SK-N-MC (cell line): ENCODE measurements around the gene ULK3.
"Not testable (repeated sequence)": the region's sequence is repeated elsewhere in the genome, so short reads cannot be mapped to it uniquely, and the experiment has no call there.

Source experiments
- DNase-seq: peaks from one replicate; pipeline ENCODE4 v3.0.0-alpha.2; 2011; ENCODE audit warnings: low read depth, low spot score
- H3K27ac ChIP-seq: fragments of 200-600 bp; sonication (generic); 2 replicates; pipeline ENCODE4 v1.5.1; 2016; ENCODE audit warnings: mixed run types
- H3K36me3 ChIP-seq: fragments of 200-600 bp; sonication (generic); 2 replicates; pipeline ENCODE4 v1.6.1; 2017; ENCODE audit warnings: antibody characterized with exemption, low read length, mixed read lengths; ENCODE audit not compliant: insufficient read depth
- H3K4me3 ChIP-seq: fragments of 200-600 bp; sonication (generic); 2 replicates; pipeline ENCODE4 v1.5.1; 2016
- H3K9ac ChIP-seq: fragments of 200-600 bp; sonication (generic); 2 replicates; pipeline ENCODE4 v1.8.0; 2017; ENCODE audit warnings: mixed run types, mixed read lengths; ENCODE audit not compliant: insufficient read length
- H3K9me3 ChIP-seq: fragments of 200-600 bp; sonication (generic); 2 replicates; pipeline ENCODE4 v1.6.1; 2017; ENCODE audit warnings: low read depth, mild to moderate bottlenecking, antibody characterized with exemption, low read length, moderate library complexity, mixed read lengths
- EZH2 ChIP-seq: fragments of 200-600 bp; sonication (generic); IDR thresholded peaks from one replicate; pipeline ENCODE4 v1.6.1; 2017; ENCODE audit warnings: antibody characterized with exemption
- FOXP2 ChIP-seq: optimal IDR thresholded peaks from 2 replicates; pipeline ENCODE3; 2011; ENCODE audit warnings: mild to moderate bottlenecking, moderate library complexity; ENCODE audit not compliant: insufficient read depth; ENCODE audit errors: extremely low read length, control extremely low read depth
- POLR2AphosphoS5 ChIP-seq: IDR thresholded peaks from 2 replicates; pipeline ENCODE4 v1.6.1; 2012; ENCODE audit warnings: mild to moderate bottlenecking, low read depth, low read length, borderline replicate concordance

The ULK3 gene

DNA sequence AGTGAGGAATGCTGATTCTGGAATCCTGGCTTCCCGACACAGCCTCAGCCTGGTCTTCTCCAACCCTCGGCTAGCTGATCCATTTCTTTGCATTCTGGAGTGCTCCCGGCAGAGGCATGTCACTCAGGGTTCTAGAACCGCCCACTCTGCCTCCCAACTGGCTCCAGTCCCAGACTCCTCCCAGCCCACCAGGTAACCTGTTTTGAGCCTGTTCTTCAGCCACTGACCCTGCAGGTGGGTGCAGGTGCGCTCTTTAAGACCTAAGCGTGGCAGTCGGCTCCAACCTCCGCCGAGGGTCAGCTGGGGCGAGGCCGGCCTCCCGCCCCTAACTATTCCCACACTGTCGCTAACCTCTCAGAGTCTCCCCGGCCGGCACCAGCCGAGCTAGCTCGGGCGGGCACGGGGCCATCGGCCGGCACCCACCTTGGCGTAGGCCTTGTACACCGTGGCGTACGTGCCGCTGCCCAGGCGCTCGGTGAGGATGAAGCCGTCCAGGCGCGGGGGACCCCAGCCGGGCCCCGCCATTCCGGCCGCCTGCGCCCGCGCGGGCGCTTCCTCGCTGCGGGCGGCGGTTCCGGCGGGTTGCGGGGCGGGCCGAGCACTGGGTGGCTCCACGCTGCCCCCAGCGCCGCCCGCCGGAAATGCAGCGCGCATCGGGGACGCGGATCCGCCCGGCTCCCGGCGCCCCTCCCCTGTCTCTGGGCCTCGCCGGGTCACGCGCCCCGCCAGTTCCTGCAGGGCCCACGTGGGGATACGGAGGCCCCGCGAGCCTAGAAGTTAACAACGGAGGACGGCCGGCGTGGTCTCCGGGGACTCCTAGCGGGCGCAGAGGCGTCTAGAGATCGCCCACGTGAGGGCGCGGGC lies at the start of gene ULK3:
Gene ULK3 (minus strand): TSS at position 576 of the 864 bp plus-strand sequence. CDS start 51 bp downstream, at position 525.
- Histone ChIP-seq H3K9ac (peak within 1 kb of the TSS; percentile 95), H3K36me3 (peaks cover 4% of the 10 kb centered on the region; the same call in 1 of the 2 replicates), H3K4me3 (peak within 1 kb of the TSS; percentile 100), H3K27ac (peak within 1 kb of the TSS; percentile 91), H3K9me3 (no peaks in the 10 kb centered on the region)
- TF ChIP-seq POLR2AphosphoS5: peak; percentile 79
- no peak for TF ChIP-seq EZH2
- TF ChIP-seq FOXP2: no peak
- no peak for DNase-seq

- H3K27ac ChIP-seq: no peak overlapping the region
- H3K9ac ChIP-seq: no peak overlapping the region
- H3K36me3 ChIP-seq: peaks cover 19% of the 10 kb centered on the region; the same call in 1 of the 2 replicates
- H3K4me3 ChIP-seq: no peak overlapping the region
- H3K9me3 ChIP-seq: no peaks in the 10 kb centered on the region
- no peak for DNase-seq
- TF ChIP-seq FOXP2: no peak
- TF ChIP-seq POLR2AphosphoS5: no peak
- TF ChIP-seq EZH2: no peak
These were observed 49.4 kb upstream of the ULK3 start for GRCh38 chr15:74892313-74892712.

DNA sequence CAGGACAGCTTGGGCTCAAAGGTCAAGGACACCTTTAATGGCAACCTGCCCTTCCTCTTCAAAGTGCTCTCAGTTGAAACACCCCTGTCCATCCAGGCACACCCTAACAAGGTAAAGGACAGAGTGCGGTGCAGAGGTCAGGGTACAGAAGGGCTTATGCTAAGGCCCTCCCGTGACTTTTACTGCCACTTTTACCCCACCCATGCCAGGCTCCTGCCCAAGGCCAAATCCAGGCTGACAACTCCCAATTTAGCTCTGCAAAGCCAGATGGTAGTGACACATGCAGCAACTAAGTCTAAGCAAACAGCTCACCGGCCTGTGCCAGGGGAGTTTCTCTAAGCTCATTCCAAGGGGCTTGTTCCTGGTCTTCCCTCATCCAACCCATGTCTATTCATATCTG lies 48.5 kb upstream of the ULK3 start:
- TF ChIP-seq POLR2AphosphoS5: no peak
- no peak for TF ChIP-seq FOXP2
- TF ChIP-seq EZH2: no peak
- Histone ChIP-seq H3K27ac (no peak overlapping the region), H3K4me3 (no peak overlapping the region), H3K9ac (no peak overlapping the region), H3K9me3 (no peaks in the 10 kb centered on the region), H3K36me3 (peaks cover 19% of the 10 kb centered on the region; the same call in 1 of the 2 replicates)
- no peak for DNase-seq

GRCh38 chr15:74890665-74890960 lies 47.7 kb upstream of the ULK3 start:
- TF ChIP-seq POLR2AphosphoS5 (no peak), EZH2 (no peak), FOXP2 (no peak)

GRCh38 chr15:74889883-74890664 lies 47.1 kb upstream of the ULK3 start, which contains the start of gene MPI:
MPI (plus strand) TSS chr15:74890042; CDS start chr15:74890074, 32 bp downstream.
- peak within 1 kb of the TSS; percentile 95 for H3K9ac ChIP-seq
- no peak for TF ChIP-seq EZH2
- no peak for TF ChIP-seq FOXP2
- peak; percentile 95 for TF ChIP-seq POLR2AphosphoS5
- H3K9me3 ChIP-seq: no peaks in the 10 kb centered on the region
- H3K4me3 ChIP-seq: peak within 1 kb of the TSS; percentile 97
- H3K36me3 ChIP-seq: peaks cover 19% of the 10 kb centered on the region; the same call in 1 of the 2 replicates
- H3K27ac ChIP-seq: no peak within 1 kb of the TSS
- DNase-seq: no peak

More at GRCh38 chr15:74890665-74890960, 47.7 kb upstream of the ULK3 start:
- Histone ChIP-seq H3K9me3 (no peaks in the 10 kb centered on the region), H3K4me3 (peak overlapping the region; percentile 97), H3K27ac (no peak overlapping the region), H3K36me3 (peaks cover 19% of the 10 kb centered on the region; the same call in 1 of the 2 replicates), H3K9ac (peak overlapping the region; percentile 95)
- DNase-seq: no peak

DNA sequence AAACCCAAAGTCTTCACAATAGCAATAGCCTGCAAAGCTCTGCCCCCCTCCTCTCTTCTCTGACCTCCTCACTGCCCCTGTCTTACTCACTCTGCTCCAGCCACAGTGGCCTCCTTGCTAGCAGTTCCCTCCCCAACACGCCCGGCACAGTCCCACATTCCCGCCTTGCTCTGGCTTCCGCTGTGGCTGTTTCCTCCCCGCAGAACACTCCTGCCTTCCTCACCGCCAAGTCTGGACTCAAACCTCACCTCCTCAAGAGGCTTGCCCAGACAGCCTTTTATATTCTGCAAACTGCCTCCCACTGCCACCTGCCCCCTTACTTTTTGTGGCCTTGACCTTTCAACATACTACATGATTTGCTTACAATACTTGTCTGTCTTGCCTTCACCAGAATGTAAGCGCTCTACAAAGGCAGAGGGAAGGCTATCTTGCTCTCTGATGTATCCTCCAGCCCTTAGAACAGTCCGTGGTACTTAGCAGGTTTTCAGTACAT lies 46.5 kb upstream of the ULK3 start:
- no peak for DNase-seq
- no peak for TF ChIP-seq EZH2
- no peak for TF ChIP-seq POLR2AphosphoS5
- no peak for TF ChIP-seq FOXP2
- Histone ChIP-seq H3K27ac (no peak overlapping the region), H3K9me3 (no peaks in the 10 kb centered on the region), H3K36me3 (peaks cover 19% of the 10 kb centered on the region; the same call in 1 of the 2 replicates), H3K4me3 (peak overlapping the region; percentile 97), H3K9ac (peak overlapping the region; percentile 95)

- Histone ChIP-seq H3K9ac (no peak overlapping the region), H3K4me3 (no peak overlapping the region), H3K9me3 (no peaks in the 10 kb centered on the region), H3K27ac (no peak overlapping the region), H3K36me3 (peaks cover 19% of the 10 kb centered on the region; the same call in 1 of the 2 replicates)
- TF ChIP-seq POLR2AphosphoS5: no peak
- no peak for TF ChIP-seq EZH2
- no peak for TF ChIP-seq FOXP2
- no peak for DNase-seq
These were observed 45.8 kb upstream of the ULK3 start for GRCh38 chr15:74888716-74889115.

- not testable (repeated sequence) for H3K27ac ChIP-seq, H3K9me3 ChIP-seq
These were observed 44.7 kb upstream of the ULK3 start for GRCh38 chr15:74887537-74888193.

More at GRCh38 chr15:74887537-74888193, 44.7 kb upstream of the ULK3 start:
- H3K36me3 ChIP-seq: peaks cover 13% of the 10 kb centered on the region; the same call in 1 of the 2 replicates
- not testable (repeated sequence) for H3K4me3 ChIP-seq, H3K9ac ChIP-seq, DNase-seq
